GM20000 (cell line): ENCODE measurements around the gene CEP72.

Experiments used
- DNase-seq: peaks from one replicate; pipeline ENCODE4 v3.0.0; 2012; ENCODE audit warnings: low spot score
- TF ChIP-seq, protein P1 (sequence below): IDR thresholded peaks from 2 replicates; pipeline ENCODE4 v1.5.1; 2012; ENCODE audit warnings: mild to moderate bottlenecking, control low read depth; ENCODE audit errors: extremely low read depth, missing control alignments

The CEP72 gene

DNA sequence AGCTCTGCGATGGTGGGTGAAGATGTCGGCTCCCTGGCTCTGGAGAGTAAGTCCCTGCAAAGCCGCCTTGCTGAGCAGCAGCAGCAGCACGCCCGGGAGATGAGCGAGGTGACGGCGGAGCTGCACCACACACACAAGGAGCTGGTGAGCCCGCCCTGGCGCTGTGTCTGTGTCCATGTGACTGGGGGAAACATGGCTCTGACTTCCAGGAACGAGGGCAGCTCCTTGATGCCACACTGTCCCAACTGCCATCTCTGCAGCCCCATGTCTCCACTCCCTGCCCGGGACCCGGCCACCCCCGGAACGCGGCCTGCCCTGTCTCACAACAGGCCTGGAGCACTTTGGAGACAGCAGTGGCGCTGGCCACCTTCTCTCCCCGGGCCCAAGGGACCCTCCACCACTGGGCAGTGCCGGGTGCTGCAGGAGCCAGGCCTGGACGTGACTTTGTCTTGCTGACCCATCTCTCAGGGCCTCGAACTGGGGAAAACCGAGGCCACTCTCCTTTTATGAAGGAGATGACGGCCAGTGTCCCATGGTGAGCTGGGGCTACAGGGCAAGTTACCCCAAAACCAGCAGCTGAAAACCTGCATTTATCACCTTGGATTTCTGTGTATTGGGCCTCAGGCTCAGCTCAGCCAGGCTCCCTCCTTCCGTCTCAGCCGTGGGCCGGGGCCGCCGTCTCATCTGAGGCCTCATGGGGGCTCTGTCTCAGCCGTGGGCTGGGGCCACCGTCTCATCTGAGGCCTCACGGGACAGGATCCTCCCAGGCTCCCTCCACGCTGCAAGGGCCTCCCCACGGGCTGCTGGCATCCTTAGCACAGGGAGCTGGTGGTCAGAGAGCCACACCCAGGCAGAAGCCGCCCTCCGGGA, 28.6 kb downstream of the CEP72 start:
- TF ChIP-seq, protein P1, sequence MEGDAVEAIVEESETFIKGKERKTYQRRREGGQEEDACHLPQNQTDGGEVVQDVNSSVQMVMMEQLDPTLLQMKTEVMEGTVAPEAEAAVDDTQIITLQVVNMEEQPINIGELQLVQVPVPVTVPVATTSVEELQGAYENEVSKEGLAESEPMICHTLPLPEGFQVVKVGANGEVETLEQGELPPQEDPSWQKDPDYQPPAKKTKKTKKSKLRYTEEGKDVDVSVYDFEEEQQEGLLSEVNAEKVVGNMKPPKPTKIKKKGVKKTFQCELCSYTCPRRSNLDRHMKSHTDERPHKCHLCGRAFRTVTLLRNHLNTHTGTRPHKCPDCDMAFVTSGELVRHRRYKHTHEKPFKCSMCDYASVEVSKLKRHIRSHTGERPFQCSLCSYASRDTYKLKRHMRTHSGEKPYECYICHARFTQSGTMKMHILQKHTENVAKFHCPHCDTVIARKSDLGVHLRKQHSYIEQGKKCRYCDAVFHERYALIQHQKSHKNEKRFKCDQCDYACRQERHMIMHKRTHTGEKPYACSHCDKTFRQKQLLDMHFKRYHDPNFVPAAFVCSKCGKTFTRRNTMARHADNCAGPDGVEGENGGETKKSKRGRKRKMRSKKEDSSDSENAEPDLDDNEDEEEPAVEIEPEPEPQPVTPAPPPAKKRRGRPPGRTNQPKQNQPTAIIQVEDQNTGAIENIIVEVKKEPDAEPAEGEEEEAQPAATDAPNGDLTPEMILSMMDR: no peak
- no peak for DNase-seq

- TF ChIP-seq, protein P1: no peak
- no peak for DNase-seq
These were observed 29.2 kb downstream of the CEP72 start for GRCh38 chr5:641331-641765.

GRCh38 chr5:642481-642880, 30.3 kb downstream of the CEP72 start:
- TF ChIP-seq, protein P1: no peak
- no peak for DNase-seq

DNA sequence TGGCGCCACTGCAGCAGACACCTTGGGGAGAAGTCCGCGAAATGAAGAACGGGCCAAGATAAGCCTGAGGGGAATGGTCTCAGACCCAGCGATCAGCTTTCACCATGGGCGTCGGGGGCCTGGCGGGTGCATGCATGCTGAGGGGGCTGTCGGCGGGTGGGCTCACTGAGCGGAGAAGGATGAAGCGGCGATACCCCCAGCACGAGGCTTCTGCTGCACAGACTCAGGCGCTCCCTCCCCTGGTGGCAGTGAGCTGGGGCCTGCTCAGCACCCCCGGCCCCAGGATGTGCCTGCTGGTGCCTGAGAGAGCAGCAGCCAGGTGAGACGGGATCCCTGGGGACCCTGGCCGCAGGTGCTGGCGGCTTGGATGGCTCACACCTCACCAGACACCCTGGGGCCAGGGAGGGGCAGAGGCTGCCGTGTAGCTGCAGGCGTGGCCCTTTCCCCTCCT, 31.2 kb downstream of the CEP72 start:
- peak; percentile 36 for DNase-seq
- TF ChIP-seq, protein P1: no peak

- TF ChIP-seq, protein P1: no peak
- peak; percentile 66 for DNase-seq
These were observed 31.7 kb downstream of the CEP72 start for GRCh38 chr5:643811-644271.

DNA sequence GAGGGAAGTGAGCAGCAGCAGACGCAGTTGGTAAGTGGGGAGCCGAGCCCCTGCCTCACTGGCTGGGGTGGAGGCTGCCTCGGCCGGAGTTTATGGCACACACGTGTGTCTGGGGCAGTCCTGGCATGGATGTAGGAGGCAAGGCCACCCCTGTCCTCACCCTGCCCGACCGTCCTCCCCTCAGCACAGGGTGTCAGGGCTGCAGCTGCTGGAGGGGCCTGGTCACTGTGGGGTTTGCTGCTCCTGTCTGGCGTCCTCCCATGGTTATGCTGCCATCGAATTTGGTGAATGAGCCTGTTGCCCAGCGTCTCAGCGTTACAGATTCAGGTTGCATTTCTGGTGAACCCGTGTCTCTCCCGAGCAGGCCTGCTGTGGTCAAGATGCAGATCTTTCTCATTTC, 32.4 kb downstream of the CEP72 start:
- TF ChIP-seq, protein P1: no peak
- no peak for DNase-seq

GRCh38 chr5:644971-645370, 32.8 kb downstream of the CEP72 start:
- DNase-seq: no peak
- TF ChIP-seq, protein P1: no peak
